Ovary (tissue), 3 donors: ENCODE measurements around the gene ASB10.

Experiments
- CTCF ChIP-seq, 3 donors: fragments of 450-650 bp in 2 of 3; fragments of 200-600 bp in 1 of 3; IDR thresholded peaks; one replicate each; pipeline versions ENCODE4 v1.5.1 to v1.8.0; 2016 to 2022; ENCODE audit warnings: antibody characterized with exemption in 3 of 3, mild to moderate bottlenecking in 1 of 3
- POLR2A ChIP-seq: fragments of 450-650 bp; IDR thresholded peaks from one replicate; pipeline ENCODE4 v1.6.1; 2017; ENCODE audit warnings: antibody characterized with exemption, mild to moderate bottlenecking, moderate library complexity
- donor health status: DM: no; HTN: no; CAD: no.

- TF ChIP-seq POLR2A = no peak
- TF ChIP-seq CTCF (IDR thresholded peaks at IDR 0.05) = no peak
Observed at GRCh38 chr7:151197932-151198331, 10.9 kb upstream of the ASB10 start.
